K562 (cell line): ENCODE data around the gene DSTYK. TPM values are rescaled to one million over a fixed set of nuclear protein-coding genes. Genes with fewer than 3 reads are reported as not detected.

Experiments used
- CAMTA2 ChIP-seq: fragments of 250-450 bp; sonication (Bioruptor Pico); conservative IDR thresholded peaks from 2 replicates; pipeline ENCODE4 v1.5.1; 2022
- CBFA2T3 ChIP-seq: fragments of 450-650 bp; IDR thresholded peaks from 2 replicates; pipeline ENCODE4 v1.6.1; 2017
- HMG20B ChIP-seq: fragments of 250-450 bp; sonication (Bioruptor Pico); IDR thresholded peaks from 2 replicates; pipeline ENCODE4 v1.5.0; 2021; ENCODE audit warnings: mild to moderate bottlenecking
- MCM2 ChIP-seq: fragments of 450-650 bp; IDR thresholded peaks from 2 replicates; pipeline ENCODE4 v1.6.1; 2017; ENCODE audit warnings: low read depth, mild to moderate bottlenecking
- MED1 ChIP-seq: sonication (generic); formaldehyde crosslinking; IDR thresholded peaks from 2 replicates; pipeline ENCODE4 v1.8.1; 2023; ENCODE audit warnings: missing genetic modification reagents, borderline replicate concordance
- NFATC3 ChIP-seq: fragments of 450-650 bp; IDR thresholded peaks from 2 replicates; pipeline ENCODE4 v1.6.1; 2017; ENCODE audit warnings: mild to moderate bottlenecking
- OTX1 ChIP-seq: fragments of 450-650 bp; formaldehyde crosslinking; IDR thresholded peaks from 2 replicates; pipeline ENCODE4 v1.4.0; 2022; ENCODE audit warnings: mild to moderate bottlenecking
- RBM17 ChIP-seq: fragments of 200-400 bp; formaldehyde crosslinking; IDR thresholded peaks from 2 replicates; pipeline ENCODE4 v1.6.1; 2017; ENCODE audit warnings: low read depth, mild to moderate bottlenecking, low read length, borderline replicate concordance
- SAP30 ChIP-seq: fragments of 200-600 bp; sonication (generic); IDR thresholded peaks from 2 replicates; pipeline ENCODE4 v1.6.1; 2012; ENCODE audit warnings: borderline replicate concordance, low read depth, mild to moderate bottlenecking, moderate library complexity, low read length, control low read depth, inconsistent platforms; ENCODE audit not compliant: insufficient read depth, poor library complexity, severe bottlenecking
- TCF3 ChIP-seq: sonication (generic); formaldehyde crosslinking; IDR thresholded peaks from 2 replicates; pipeline ENCODE4 v1.4.0; 2020; ENCODE audit warnings: mild to moderate bottlenecking, missing genetic modification reagents
- TEAD1 ChIP-seq, 2 experiments: fragments of 450-650 bp in 1 of 2; sonication (generic) in 1 of 2; formaldehyde crosslinking; IDR thresholded peaks; 2 replicates each; pipeline versions ENCODE4 v1.4.0 to v1.8.0; 2020 to 2022; ENCODE audit warnings: mild to moderate bottlenecking in 2 of 2, missing genetic modification reagents in 1 of 2
- ZNF165 ChIP-seq: fragments of 250-450 bp; sonication (Bioruptor Pico); IDR thresholded peaks from 2 replicates; pipeline ENCODE4 v1.4.0; 2020; ENCODE audit warnings: borderline replicate concordance
- ZNF764 ChIP-seq: fragments of 250-450 bp; sonication (Bioruptor Pico); IDR thresholded peaks from 2 replicates; pipeline ENCODE4 v1.4.0; 2020; ENCODE audit warnings: low read depth, mild to moderate bottlenecking, moderate library complexity
- ZNF778 ChIP-seq: fragments of 450-650 bp; formaldehyde crosslinking; IDR thresholded peaks from 2 replicates; pipeline ENCODE4 v1.4.0; 2020; ENCODE audit warnings: mild to moderate bottlenecking, moderate library complexity
- ZSCAN32 ChIP-seq: fragments of 450-650 bp; formaldehyde crosslinking; IDR thresholded peaks from 2 replicates; pipeline ENCODE4 v1.4.0; 2020; ENCODE audit warnings: mild to moderate bottlenecking, moderate library complexity
- polyA plus RNA-seq, 8 experiments: library from polyadenylated mRNA; depleted of rRNA in 4 of 8; stranded (reverse) in 5 of 8; unstranded in 3 of 8; fragments of >200 nt; fragmentation: Nextera tagmentation in 2 of 8; fragmentation: Illumina TruSeq in 1 of 8; extraction: Ambion mirVana in 2 of 8; extraction: Trizol in 1 of 8; gene quantifications; 2 replicates each; pipeline versions ENCODE4 v1.2.1 to v1.2.3, GENCODE V29; 2011 to 2014; ENCODE audit warnings: inconsistent platforms in 1 of 8, missing spikeins in 1 of 8
- total RNA-seq, 7 experiments: library from RNA; depleted of rRNA in 6 of 7; stranded (reverse); fragments of >200 nt in 6 of 7; fragmentation: Illumina TruSeq in 2 of 7; extraction: Trizol in 2 of 7; gene quantifications; 2 replicates each; pipeline versions ENCODE4 v1.2.1 to v1.2.3, GENCODE V29; 2011 to 2021; ENCODE audit warnings: low replicate concordance in 1 of 7
- TF ChIP-seq, protein P1 (sequence below): fragments of 450-650 bp; IDR thresholded peaks from 2 replicates; pipeline ENCODE4 v1.6.1; 2016; ENCODE audit warnings: mild to moderate bottlenecking, moderate library complexity
- TF ChIP-seq, protein P2 (sequence below): sonication (generic); formaldehyde crosslinking; IDR thresholded peaks from 2 replicates; pipeline ENCODE4 v1.8.1; 2023; ENCODE audit warnings: mild to moderate bottlenecking, missing genetic modification reagents, moderate library complexity

Gene DSTYK
- total and polyA plus RNA-seq, 9 of the 15 experiments (the other 6 are each of a cell fraction or from before 2014, with no cell fraction given), result 4.2 to 7.1 (median 6.2) TPM

DNA sequence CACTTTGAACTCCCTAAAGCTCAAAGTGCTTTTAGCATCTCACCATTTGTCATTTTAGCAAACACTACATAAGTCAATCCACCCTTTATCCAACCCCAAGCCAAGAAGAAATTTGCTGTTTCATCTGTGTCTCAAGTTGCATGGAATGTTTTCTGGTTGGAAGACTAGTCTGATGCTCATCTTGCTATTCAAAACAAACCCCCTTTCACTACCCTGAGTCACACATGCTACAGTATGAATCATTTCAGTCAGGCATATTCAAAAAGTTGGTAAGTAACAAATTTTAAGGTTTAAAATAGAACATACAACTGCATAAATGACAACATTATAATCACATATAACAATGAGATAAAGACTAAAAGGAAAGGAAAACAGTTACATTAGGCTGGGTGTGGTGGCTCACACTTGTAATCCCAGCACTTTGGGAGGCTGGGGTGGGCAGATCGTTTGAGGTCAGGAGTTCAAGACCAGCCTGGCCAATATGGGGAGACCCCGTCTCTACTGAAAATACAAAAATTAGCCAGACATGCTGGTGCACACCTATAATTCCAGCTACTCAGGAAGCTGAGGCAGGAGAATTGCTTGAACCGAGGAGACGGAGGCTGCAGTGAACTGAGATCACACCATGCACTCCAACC lies 38.7 kb downstream of the DSTYK start (continued):
- TF ChIP-seq, protein P1, sequence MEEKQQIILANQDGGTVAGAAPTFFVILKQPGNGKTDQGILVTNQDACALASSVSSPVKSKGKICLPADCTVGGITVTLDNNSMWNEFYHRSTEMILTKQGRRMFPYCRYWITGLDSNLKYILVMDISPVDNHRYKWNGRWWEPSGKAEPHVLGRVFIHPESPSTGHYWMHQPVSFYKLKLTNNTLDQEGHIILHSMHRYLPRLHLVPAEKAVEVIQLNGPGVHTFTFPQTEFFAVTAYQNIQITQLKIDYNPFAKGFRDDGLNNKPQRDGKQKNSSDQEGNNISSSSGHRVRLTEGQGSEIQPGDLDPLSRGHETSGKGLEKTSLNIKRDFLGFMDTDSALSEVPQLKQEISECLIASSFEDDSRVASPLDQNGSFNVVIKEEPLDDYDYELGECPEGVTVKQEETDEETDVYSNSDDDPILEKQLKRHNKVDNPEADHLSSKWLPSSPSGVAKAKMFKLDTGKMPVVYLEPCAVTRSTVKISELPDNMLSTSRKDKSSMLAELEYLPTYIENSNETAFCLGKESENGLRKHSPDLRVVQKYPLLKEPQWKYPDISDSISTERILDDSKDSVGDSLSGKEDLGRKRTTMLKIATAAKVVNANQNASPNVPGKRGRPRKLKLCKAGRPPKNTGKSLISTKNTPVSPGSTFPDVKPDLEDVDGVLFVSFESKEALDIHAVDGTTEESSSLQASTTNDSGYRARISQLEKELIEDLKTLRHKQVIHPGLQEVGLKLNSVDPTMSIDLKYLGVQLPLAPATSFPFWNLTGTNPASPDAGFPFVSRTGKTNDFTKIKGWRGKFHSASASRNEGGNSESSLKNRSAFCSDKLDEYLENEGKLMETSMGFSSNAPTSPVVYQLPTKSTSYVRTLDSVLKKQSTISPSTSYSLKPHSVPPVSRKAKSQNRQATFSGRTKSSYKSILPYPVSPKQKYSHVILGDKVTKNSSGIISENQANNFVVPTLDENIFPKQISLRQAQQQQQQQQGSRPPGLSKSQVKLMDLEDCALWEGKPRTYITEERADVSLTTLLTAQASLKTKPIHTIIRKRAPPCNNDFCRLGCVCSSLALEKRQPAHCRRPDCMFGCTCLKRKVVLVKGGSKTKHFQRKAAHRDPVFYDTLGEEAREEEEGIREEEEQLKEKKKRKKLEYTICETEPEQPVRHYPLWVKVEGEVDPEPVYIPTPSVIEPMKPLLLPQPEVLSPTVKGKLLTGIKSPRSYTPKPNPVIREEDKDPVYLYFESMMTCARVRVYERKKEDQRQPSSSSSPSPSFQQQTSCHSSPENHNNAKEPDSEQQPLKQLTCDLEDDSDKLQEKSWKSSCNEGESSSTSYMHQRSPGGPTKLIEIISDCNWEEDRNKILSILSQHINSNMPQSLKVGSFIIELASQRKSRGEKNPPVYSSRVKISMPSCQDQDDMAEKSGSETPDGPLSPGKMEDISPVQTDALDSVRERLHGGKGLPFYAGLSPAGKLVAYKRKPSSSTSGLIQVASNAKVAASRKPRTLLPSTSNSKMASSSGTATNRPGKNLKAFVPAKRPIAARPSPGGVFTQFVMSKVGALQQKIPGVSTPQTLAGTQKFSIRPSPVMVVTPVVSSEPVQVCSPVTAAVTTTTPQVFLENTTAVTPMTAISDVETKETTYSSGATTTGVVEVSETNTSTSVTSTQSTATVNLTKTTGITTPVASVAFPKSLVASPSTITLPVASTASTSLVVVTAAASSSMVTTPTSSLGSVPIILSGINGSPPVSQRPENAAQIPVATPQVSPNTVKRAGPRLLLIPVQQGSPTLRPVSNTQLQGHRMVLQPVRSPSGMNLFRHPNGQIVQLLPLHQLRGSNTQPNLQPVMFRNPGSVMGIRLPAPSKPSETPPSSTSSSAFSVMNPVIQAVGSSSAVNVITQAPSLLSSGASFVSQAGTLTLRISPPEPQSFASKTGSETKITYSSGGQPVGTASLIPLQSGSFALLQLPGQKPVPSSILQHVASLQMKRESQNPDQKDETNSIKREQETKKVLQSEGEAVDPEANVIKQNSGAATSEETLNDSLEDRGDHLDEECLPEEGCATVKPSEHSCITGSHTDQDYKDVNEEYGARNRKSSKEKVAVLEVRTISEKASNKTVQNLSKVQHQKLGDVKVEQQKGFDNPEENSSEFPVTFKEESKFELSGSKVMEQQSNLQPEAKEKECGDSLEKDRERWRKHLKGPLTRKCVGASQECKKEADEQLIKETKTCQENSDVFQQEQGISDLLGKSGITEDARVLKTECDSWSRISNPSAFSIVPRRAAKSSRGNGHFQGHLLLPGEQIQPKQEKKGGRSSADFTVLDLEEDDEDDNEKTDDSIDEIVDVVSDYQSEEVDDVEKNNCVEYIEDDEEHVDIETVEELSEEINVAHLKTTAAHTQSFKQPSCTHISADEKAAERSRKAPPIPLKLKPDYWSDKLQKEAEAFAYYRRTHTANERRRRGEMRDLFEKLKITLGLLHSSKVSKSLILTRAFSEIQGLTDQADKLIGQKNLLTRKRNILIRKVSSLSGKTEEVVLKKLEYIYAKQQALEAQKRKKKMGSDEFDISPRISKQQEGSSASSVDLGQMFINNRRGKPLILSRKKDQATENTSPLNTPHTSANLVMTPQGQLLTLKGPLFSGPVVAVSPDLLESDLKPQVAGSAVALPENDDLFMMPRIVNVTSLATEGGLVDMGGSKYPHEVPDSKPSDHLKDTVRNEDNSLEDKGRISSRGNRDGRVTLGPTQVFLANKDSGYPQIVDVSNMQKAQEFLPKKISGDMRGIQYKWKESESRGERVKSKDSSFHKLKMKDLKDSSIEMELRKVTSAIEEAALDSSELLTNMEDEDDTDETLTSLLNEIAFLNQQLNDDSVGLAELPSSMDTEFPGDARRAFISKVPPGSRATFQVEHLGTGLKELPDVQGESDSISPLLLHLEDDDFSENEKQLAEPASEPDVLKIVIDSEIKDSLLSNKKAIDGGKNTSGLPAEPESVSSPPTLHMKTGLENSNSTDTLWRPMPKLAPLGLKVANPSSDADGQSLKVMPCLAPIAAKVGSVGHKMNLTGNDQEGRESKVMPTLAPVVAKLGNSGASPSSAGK, result peak; percentile 29
- TF ChIP-seq ZNF764 (no peak), CBFA2T3 (no peak; the same call in 1 of the 2 replicates), TEAD1 (CRISPR knock-in tag; IDR thresholded peaks at IDR 0.05) (no peak), ZNF165 (no peak), HMG20B (CRISPR knock-in tag) (no peak), ZNF778 (CRISPR knock-in tag) (no peak), ZSCAN32 (no peak), TCF3 (CRISPR knock-in tag) (peak; percentile 8; the same call in 1 of the 2 replicates), RBM17 (no peak), OTX1 (CRISPR knock-in tag) (no peak), MCM2 (no peak), SAP30 (no peak), NFATC3 (no peak), MED1 (CRISPR knock-in tag) (no peak), CAMTA2 (CRISPR knock-in tag) (no peak)
- TF ChIP-seq, protein P2, sequence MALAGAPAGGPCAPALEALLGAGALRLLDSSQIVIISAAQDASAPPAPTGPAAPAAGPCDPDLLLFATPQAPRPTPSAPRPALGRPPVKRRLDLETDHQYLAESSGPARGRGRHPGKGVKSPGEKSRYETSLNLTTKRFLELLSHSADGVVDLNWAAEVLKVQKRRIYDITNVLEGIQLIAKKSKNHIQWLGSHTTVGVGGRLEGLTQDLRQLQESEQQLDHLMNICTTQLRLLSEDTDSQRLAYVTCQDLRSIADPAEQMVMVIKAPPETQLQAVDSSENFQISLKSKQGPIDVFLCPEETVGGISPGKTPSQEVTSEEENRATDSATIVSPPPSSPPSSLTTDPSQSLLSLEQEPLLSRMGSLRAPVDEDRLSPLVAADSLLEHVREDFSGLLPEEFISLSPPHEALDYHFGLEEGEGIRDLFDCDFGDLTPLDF, result no peak
